Upper lobe of right lung (tissue), 1 donor: ENCODE measurements around the gene AKTIP. TPM values are rescaled to one million over a fixed set of nuclear protein-coding genes. Genes with fewer than 3 reads are reported as not detected.

Source experiments
- ATAC-seq: fragments of 200-7000 bp; cut with Tn5 transposase; one replicate; pipeline ENCODE4 v1.9.1; 2020; ENCODE audit warnings: mild to moderate bottlenecking, moderate library complexity
- DNase-seq: peaks from one replicate; pipeline ENCODE4 v3.0.0-alpha.2; 2020
- H3K27ac ChIP-seq: fragments of 200-600 bp; one replicate; pipeline ENCODE4 v1.8.0; 2022
- H3K27me3 ChIP-seq: fragments of 200-600 bp; one replicate; pipeline ENCODE4 v1.8.0; 2022; ENCODE audit warnings: mild to moderate bottlenecking
- H3K36me3 ChIP-seq: fragments of 200-600 bp; one replicate; pipeline ENCODE4 v1.8.0; 2022
- H3K4me1 ChIP-seq: fragments of 200-600 bp; one replicate; pipeline ENCODE4 v1.8.0; 2022
- H3K4me3 ChIP-seq: fragments of 200-600 bp; one replicate; pipeline ENCODE4 v1.8.0; 2022; ENCODE audit warnings: mild to moderate bottlenecking
- H3K9me3 ChIP-seq: fragments of 200-600 bp; one replicate; pipeline ENCODE4 v1.8.0; 2022
- CTCF ChIP-seq: fragments of 200-600 bp; IDR thresholded peaks from one replicate; pipeline ENCODE4 v1.8.0; 2022; ENCODE audit warnings: antibody characterized with exemption
- intact Hi-C: fragments of 100-400 bp; cut with DNase I; formaldehyde crosslinking; loops from one replicate; pipeline ENCODE4 v1.11.0; 2022
- total RNA-seq: library from RNA; stranded (reverse); fragmentation: NEBNext Ultra II Directional; extraction: Animal tissue kit (Norgen Biotek cat#: 25700); gene quantifications from one replicate; pipeline ENCODE4 v1.2.1, GENCODE V29; 2021
- donor health status: DM: no; HTN: yes; CAD: no; lungs with severe emphysema.

Gene AKTIP
- total RNA-seq, 1 donor from 2014 or later = 40.7 TPM

DNA sequence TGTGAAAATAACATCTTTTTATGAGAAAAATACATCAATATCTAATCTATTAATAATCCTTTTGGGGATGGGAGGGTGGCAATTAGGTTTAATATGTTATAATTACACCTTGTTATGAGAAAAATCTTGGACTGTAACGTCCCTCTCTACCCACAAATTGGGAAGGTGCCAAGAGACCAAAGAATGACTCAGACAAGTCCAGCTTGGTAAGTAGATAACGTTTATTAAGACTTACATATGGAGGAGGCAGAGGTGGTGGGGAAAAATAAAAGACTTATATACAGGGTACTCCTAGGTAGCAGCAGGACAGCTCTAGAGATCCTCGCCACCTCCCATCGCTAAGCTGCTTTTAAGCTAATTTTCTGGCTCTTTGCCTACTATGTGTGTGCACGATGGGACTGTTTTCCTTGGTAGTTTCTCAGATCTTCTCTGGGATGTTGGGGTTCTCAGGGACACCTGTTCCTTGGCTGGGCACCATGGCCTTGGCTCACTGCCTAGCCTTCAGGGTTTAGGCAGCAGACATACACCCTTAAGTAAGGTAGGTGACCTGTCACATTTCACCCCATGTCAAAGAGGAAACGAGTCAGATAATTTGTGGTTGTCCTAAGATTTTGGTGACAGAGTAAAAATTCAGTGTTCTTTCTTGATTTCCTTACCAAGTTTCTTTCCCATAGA is 37.3 kb downstream of the AKTIP start:
- peaks cover 96% of the 10 kb centered on the region for H3K36me3 ChIP-seq
- H3K9me3 ChIP-seq = no peaks in the 10 kb centered on the region
- no peak for DNase-seq
- intact Hi-C loops = no loop called here
- ATAC-seq = no peak
- TF ChIP-seq CTCF = no peak
- H3K27ac ChIP-seq = no peak overlapping the region
- no peak overlapping the region for H3K4me3 ChIP-seq
- H3K4me1 ChIP-seq = no peaks in the 10 kb centered on the region
- H3K27me3 ChIP-seq = no peaks in the 10 kb centered on the region

GRCh38 chr16:53458635-53459034 is 44.4 kb downstream of the AKTIP start:
- H3K4me1 ChIP-seq = no peaks in the 10 kb centered on the region
- ATAC-seq (no peak), DNase-seq (no peak)
- peaks cover 100% of the 10 kb centered on the region for H3K36me3 ChIP-seq
- no peak for TF ChIP-seq CTCF
- intact Hi-C loops = no loop called here
- H3K9me3 ChIP-seq = no peaks in the 10 kb centered on the region
- H3K4me3 ChIP-seq = no peak overlapping the region
- H3K27ac ChIP-seq = no peak overlapping the region
- H3K27me3 ChIP-seq = no peaks in the 10 kb centered on the region

- Histone ChIP-seq H3K27ac (no peak overlapping the region), H3K4me1 (no peaks in the 10 kb centered on the region), H3K9me3 (no peaks in the 10 kb centered on the region), H3K27me3 (no peaks in the 10 kb centered on the region), H3K4me3 (no peak overlapping the region), H3K36me3 (peaks cover 98% of the 10 kb centered on the region)
- intact Hi-C loops = no loop called here
- peak; percentile 72 for ATAC-seq
- DNase-seq = no peak
- no peak for TF ChIP-seq CTCF
Measured at GRCh38 chr16:53457670-53458069, 45.3 kb downstream of the AKTIP start.

DNA sequence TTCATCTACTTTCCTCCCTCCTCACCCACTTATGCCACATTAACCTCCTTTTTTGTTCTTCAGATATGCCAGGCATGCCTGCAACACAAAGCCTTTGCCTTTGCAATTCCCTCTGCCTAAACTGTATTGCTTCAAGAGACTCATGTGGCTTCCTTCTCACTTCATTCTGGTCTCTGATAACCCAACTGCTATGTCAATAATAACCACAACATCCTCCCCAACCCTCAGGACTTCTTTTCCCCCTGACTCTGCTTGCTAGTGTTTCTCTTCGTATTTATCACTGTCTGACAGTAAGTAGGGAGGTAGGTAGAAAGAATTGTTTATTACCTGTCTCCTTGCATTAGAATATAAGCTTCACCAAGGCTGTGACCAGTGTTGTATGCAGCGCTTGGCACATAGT is 46.4 kb downstream of the AKTIP start:
- H3K9me3 ChIP-seq = no peaks in the 10 kb centered on the region
- DNase-seq = no peak
- no peaks in the 10 kb centered on the region for H3K27me3 ChIP-seq
- no peak overlapping the region for H3K27ac ChIP-seq
- no peaks in the 10 kb centered on the region for H3K4me1 ChIP-seq
- peak; percentile 33 for ATAC-seq
- H3K4me3 ChIP-seq = no peak overlapping the region
- intact Hi-C loops = no loop called here
- H3K36me3 ChIP-seq = peaks cover 98% of the 10 kb centered on the region
- TF ChIP-seq CTCF = no peak

DNA sequence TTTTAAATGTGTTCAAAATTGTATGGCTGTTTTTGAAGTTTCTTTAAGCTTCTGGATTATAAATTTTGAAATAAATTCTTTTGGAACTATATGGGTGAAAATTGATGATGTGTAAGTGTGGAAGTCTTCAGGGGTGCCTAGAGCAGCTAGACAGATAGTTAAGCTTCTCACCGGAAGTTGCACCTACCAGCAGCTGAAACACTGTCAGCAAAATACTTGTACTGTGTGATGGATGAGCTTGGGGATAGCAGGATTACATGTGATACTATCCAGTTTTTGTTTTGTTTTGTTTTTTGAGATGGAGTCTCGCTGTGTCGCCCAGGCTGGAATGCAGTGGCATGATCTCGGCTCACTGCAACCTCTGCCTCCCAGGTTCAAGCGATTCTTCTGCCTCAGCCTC is 49.1 kb downstream of the AKTIP start:
- Histone ChIP-seq H3K27me3 (no peaks in the 10 kb centered on the region), H3K27ac (no peak overlapping the region), H3K9me3 (no peaks in the 10 kb centered on the region), H3K36me3 (peaks cover 96% of the 10 kb centered on the region), H3K4me1 (no peaks in the 10 kb centered on the region), H3K4me3 (no peak overlapping the region)
- DNase-seq (no peak), ATAC-seq (no peak)
- intact Hi-C loops = no loop called here
- TF ChIP-seq CTCF = no peak
